Vagina (tissue), 2 donors: ENCODE measurements around the gene MAN1C1. TPM values are rescaled to one million over a fixed set of nuclear protein-coding genes. Genes with fewer than 3 reads are reported as not detected.
A peak's percentile ranks its signal among the peaks of the same experiment; 100 is the strongest.
"Not testable (repeated sequence)": the region's sequence is repeated elsewhere in the genome, so short reads cannot be mapped to it uniquely, and the experiment has no call there.

ENCODE experiments used
- DNase-seq, 2 donors: peaks; one replicate each; pipeline ENCODE4 v3.0.0-alpha.2; 2017; ENCODE audit errors: extremely low spot score in 2 of 2
- H3K27ac ChIP-seq: fragments of 200-600 bp; sonication (generic); one replicate; pipeline ENCODE4 v1.5.1; 2019
- H3K27me3 ChIP-seq: fragments of 200-600 bp; sonication (generic); one replicate; pipeline ENCODE4 v1.5.1; 2019
- H3K36me3 ChIP-seq, 2 donors: fragments of 200-600 bp; sonication (generic); one replicate each; pipeline ENCODE4 v1.5.1; 2017 to 2019
- H3K4me1 ChIP-seq: fragments of 200-600 bp; sonication (generic); one replicate; pipeline ENCODE4 v1.5.1; 2019
- H3K4me3 ChIP-seq, 2 donors: fragments of 200-600 bp; sonication (generic); 1 replicate in 1 of 2; 2 replicates in 1 of 2; pipeline ENCODE4 v1.5.1; 2016 to 2019
- H3K9me3 ChIP-seq: fragments of 200-600 bp; sonication (generic); one replicate; pipeline ENCODE4 v1.5.1; 2019
- CTCF ChIP-seq, 3 experiments: fragments of 450-650 bp in 2 of 3; fragments of 200-600 bp in 1 of 3; sonication (generic) in 1 of 3; IDR thresholded peaks; one replicate each; pipeline ENCODE4 v1.5.1; 2017 to 2019; ENCODE audit warnings: antibody characterized with exemption in 3 of 3, mild to moderate bottlenecking in 2 of 3, moderate library complexity in 2 of 3
- POLR2A ChIP-seq, 2 donors: fragments of 450-650 bp; IDR thresholded peaks; one replicate each; pipeline ENCODE4 v1.6.1; 2017; ENCODE audit warnings: antibody characterized with exemption in 2 of 2, mild to moderate bottlenecking in 2 of 2, moderate library complexity in 2 of 2
- POLR2AphosphoS5 ChIP-seq, 2 donors: sonication (generic); formaldehyde crosslinking; IDR thresholded peaks; one replicate each; pipeline ENCODE4 v1.9.0; 2017; ENCODE audit warnings: antibody characterized with exemption in 2 of 2, mild to moderate bottlenecking in 2 of 2, low read depth in 1 of 2; ENCODE audit not compliant: insufficient read depth in 1 of 2
- intact Hi-C: fragments of 100-400 bp; cut with DNase I; formaldehyde crosslinking; loops from one replicate; pipeline ENCODE4 v1.15.1; 2023
- total RNA-seq: library from RNA; depleted of rRNA; stranded (reverse); fragments of >200 nt; gene quantifications from one replicate; pipeline ENCODE4 v1.2.3, GENCODE V29; 2016

The MAN1C1 gene
- total RNA-seq, 1 donor from 2014 or later, result 31.4 TPM

- H3K36me3 ChIP-seq, result no peaks in the 10 kb centered on the region
- no peak overlapping the region for H3K4me3 ChIP-seq
- no peak for TF ChIP-seq CTCF (IDR thresholded peaks at IDR 0.05)
- peak in 1 of 2 donors; percentile 17 for TF ChIP-seq POLR2AphosphoS5 (IDR thresholded peaks at IDR 0.05; ENCODE audit: insufficient read depth in 1 of 2, low read depth in 1 of 2)
- TF ChIP-seq POLR2A (IDR thresholded peaks at IDR 0.05), result no peak
- intact Hi-C loops, result loop anchor here (5.0 to 10.0 kb wide), 2 partner anchors 80 to 97 kb away; partner anchors contain the start of gene MAN1C1
- DNase-seq, result no peak
- H3K4me1 ChIP-seq, result peaks cover 99% of the 10 kb centered on the region
- no peaks in the 10 kb centered on the region for H3K9me3 ChIP-seq
- peak overlapping the region; percentile 85 for H3K27ac ChIP-seq
- no peaks in the 10 kb centered on the region for H3K27me3 ChIP-seq
Measured at GRCh38 chr1:25697435-25698217, 81.0 kb downstream of the MAN1C1 start.

GRCh38 chr1:25698252-25698651 is 81.7 kb downstream of the MAN1C1 start:
- Histone ChIP-seq H3K36me3 (no peaks in the 10 kb centered on the region), H3K9me3 (no peaks in the 10 kb centered on the region), H3K27me3 (no peaks in the 10 kb centered on the region), H3K4me1 (peaks cover 99% of the 10 kb centered on the region), H3K27ac (peak overlapping the region; percentile 85), H3K4me3 (no peak overlapping the region)
- intact Hi-C loops, result loop anchor here (5.0 to 10.0 kb wide), 2 partner anchors 81 to 97 kb away; partner anchors contain the start of gene MAN1C1
- TF ChIP-seq POLR2A (IDR thresholded peaks at IDR 0.05) (no peak), POLR2AphosphoS5 (IDR thresholded peaks at IDR 0.05; ENCODE audit: insufficient read depth in 1 of 2, low read depth in 1 of 2) (no peak), CTCF (IDR thresholded peaks at IDR 0.05) (no peak)
- no peak for DNase-seq

GRCh38 chr1:25699059-25699458 is 82.5 kb downstream of the MAN1C1 start:
- not testable (repeated sequence) for H3K9me3 ChIP-seq, H3K27me3 ChIP-seq, H3K4me3 ChIP-seq, H3K36me3 ChIP-seq, DNase-seq
- intact Hi-C loops, result loop anchor here (5.0 to 10.0 kb wide), 2 partner anchors 82 to 96 kb away; partner anchors contain the start of gene MAN1C1
- peaks cover 98% of the 10 kb centered on the region for H3K4me1 ChIP-seq
- H3K27ac ChIP-seq, result peak overlapping the region; percentile 85

GRCh38 chr1:25699500-25700143 is 83.0 kb downstream of the MAN1C1 start:
- peaks cover 98% of the 10 kb centered on the region for H3K4me1 ChIP-seq
- intact Hi-C loops, result loop anchor here (5.0 to 10.0 kb wide), 2 partner anchors 82 to 95 kb away; partner anchors contain the start of gene MAN1C1
- H3K9me3 ChIP-seq, result no peaks in the 10 kb centered on the region
- H3K4me3 ChIP-seq, result no peak overlapping the region
- peak overlapping the region; percentile 85 for H3K27ac ChIP-seq
- H3K36me3 ChIP-seq, result no peaks in the 10 kb centered on the region
- no peaks in the 10 kb centered on the region for H3K27me3 ChIP-seq
- no peak for TF ChIP-seq POLR2AphosphoS5 (IDR thresholded peaks at IDR 0.05; ENCODE audit: insufficient read depth in 1 of 2, low read depth in 1 of 2)
- TF ChIP-seq CTCF (IDR thresholded peaks at IDR 0.05), result no peak
- TF ChIP-seq POLR2A (IDR thresholded peaks at IDR 0.05), result no peak
- no peak for DNase-seq

GRCh38 chr1:25700144-25700523 is 83.5 kb downstream of the MAN1C1 start:
- no peaks in the 10 kb centered on the region for H3K36me3 ChIP-seq
- no peak for DNase-seq
- H3K27me3 ChIP-seq, result no peaks in the 10 kb centered on the region
- peaks cover 98% of the 10 kb centered on the region for H3K4me1 ChIP-seq
- peak overlapping the region; percentile 85 for H3K27ac ChIP-seq
- intact Hi-C loops, result no loop called here
- TF ChIP-seq CTCF (IDR thresholded peaks at IDR 0.05) (no peak), POLR2AphosphoS5 (IDR thresholded peaks at IDR 0.05; ENCODE audit: insufficient read depth in 1 of 2, low read depth in 1 of 2) (peak in 1 of 2 donors; percentile 79), POLR2A (IDR thresholded peaks at IDR 0.05) (no peak)
- no peak overlapping the region for H3K4me3 ChIP-seq
- H3K9me3 ChIP-seq, result no peaks in the 10 kb centered on the region
